GM23338 (cell line): ENCODE measurements around the gene ATP6V1G3. TPM values are rescaled to one million over a fixed set of nuclear protein-coding genes. Genes with fewer than 3 reads are reported as not detected.

ENCODE experiments used
- ATAC-seq: fragments of 200-7000 bp; cut with Tn5 transposase; 3 replicates; pipeline ENCODE4 v1.9.1; 2020
- DNase-seq: peaks from one replicate; pipeline ENCODE4 v3.0.0-alpha.2; 2015; ENCODE audit warnings: low spot score
- H2AFZ ChIP-seq: fragments of 200-600 bp; sonication (generic); 2 replicates; pipeline ENCODE4 v1.8.0; 2016; ENCODE audit warnings: antibody characterized with exemption, mild to moderate bottlenecking, moderate library complexity
- H3F3A ChIP-seq: fragments of 200-600 bp; sonication (generic); replicated peaks from 2 replicates; pipeline ENCODE4 v1.8.0; 2017; ENCODE audit warnings: antibody characterized with exemption, mixed run types, low read depth
- H3K27ac ChIP-seq: fragments of 200-600 bp; sonication (generic); 2 replicates; pipeline ENCODE4 v1.6.1; 2016; ENCODE audit warnings: low read depth
- H3K27me3 ChIP-seq: fragments of 200-600 bp; sonication (generic); 2 replicates; pipeline ENCODE4 v1.8.0; 2016; ENCODE audit warnings: mild to moderate bottlenecking, mixed run types, moderate library complexity; ENCODE audit not compliant: insufficient read depth
- H3K36me3 ChIP-seq: fragments of 200-600 bp; sonication (generic); 2 replicates; pipeline ENCODE4 v1.8.0; 2016; ENCODE audit warnings: mild to moderate bottlenecking; ENCODE audit not compliant: insufficient read depth
- H3K4me1 ChIP-seq: fragments of 200-600 bp; sonication (generic); 2 replicates; pipeline ENCODE4 v1.8.0; 2016; ENCODE audit warnings: mild to moderate bottlenecking, moderate library complexity; ENCODE audit not compliant: insufficient read depth
- H3K4me2 ChIP-seq: fragments of 200-600 bp; sonication (generic); 2 replicates; pipeline ENCODE4 v1.7.1; 2017; ENCODE audit warnings: mixed run types
- H3K4me3 ChIP-seq: fragments of 200-600 bp; sonication (generic); 2 replicates; pipeline ENCODE4 v1.6.1; 2016; ENCODE audit warnings: mixed run types
- H3K79me2 ChIP-seq: fragments of 200-600 bp; sonication (generic); replicated peaks from 2 replicates; pipeline ENCODE4 v1.8.0; 2017; ENCODE audit warnings: mild to moderate bottlenecking; ENCODE audit not compliant: insufficient read depth
- H3K9me2 ChIP-seq: fragments of 200-600 bp; sonication (generic); 2 replicates; pipeline ENCODE4 v1.8.0; 2017; ENCODE audit not compliant: insufficient read depth
- H4K20me1 ChIP-seq: fragments of 200-600 bp; sonication (generic); replicated peaks from 2 replicates; pipeline ENCODE4 v1.8.0; 2017; ENCODE audit warnings: mild to moderate bottlenecking; ENCODE audit not compliant: insufficient read depth
- H3K27ac Mint-ChIP-seq: 2 replicates; pipeline ENCODE4 v1.8.0; 2020; ENCODE audit warnings: inconsistent platforms, mild to moderate bottlenecking, moderate library complexity, mixed read lengths
- H3K27me3 Mint-ChIP-seq: 3 replicates; pipeline ENCODE4 v1.8.0; 2022; ENCODE audit warnings: low read depth, mild to moderate bottlenecking, moderate library complexity, mixed read lengths, inconsistent platforms; ENCODE audit not compliant: insufficient read depth, poor library complexity
- H3K36me3 Mint-ChIP-seq: 3 replicates; pipeline ENCODE4 v1.8.0; 2021; ENCODE audit warnings: low read depth, mild to moderate bottlenecking, inconsistent platforms, moderate library complexity, mixed read lengths
- H3K4me1 Mint-ChIP-seq: 3 replicates; pipeline ENCODE4 v1.8.0; 2020; ENCODE audit warnings: mild to moderate bottlenecking, inconsistent platforms, mixed read lengths
- H3K4me3 Mint-ChIP-seq: 3 replicates; pipeline ENCODE4 v1.8.0; 2021; ENCODE audit warnings: moderate library complexity, mild to moderate bottlenecking, inconsistent platforms, mixed read lengths
- H3K9me3 Mint-ChIP-seq: 3 replicates; pipeline ENCODE4 v1.8.0; 2020; ENCODE audit warnings: moderate library complexity, mild to moderate bottlenecking, inconsistent platforms, mixed read lengths
- CREB1 ChIP-seq: fragments of 250-450 bp; sonication (Bioruptor Pico); IDR thresholded peaks from 2 replicates; pipeline ENCODE4 v1.5.0; 2020; ENCODE audit warnings: low read depth, mild to moderate bottlenecking, moderate library complexity
- EZH2 ChIP-seq: fragments of 200-600 bp; sonication (generic); IDR thresholded peaks from one replicate; pipeline ENCODE4 v1.8.0; 2017; ENCODE audit warnings: antibody characterized with exemption, mild to moderate bottlenecking, low read depth; ENCODE audit not compliant: unreplicated experiment
- EZH2phosphoT487 ChIP-seq: fragments of 200-600 bp; sonication (generic); IDR thresholded peaks from one replicate; pipeline ENCODE4 v1.8.1; 2018; ENCODE audit warnings: antibody characterized with exemption; ENCODE audit not compliant: unreplicated experiment
- JUNB ChIP-seq: IDR thresholded peaks from one replicate; pipeline ENCODE4 v1.6.1; 2016; ENCODE audit warnings: antibody characterized with exemption; ENCODE audit not compliant: unreplicated experiment
- NANOG ChIP-seq: IDR thresholded peaks from 2 replicates; pipeline ENCODE4 v1.6.1; 2016; ENCODE audit warnings: antibody characterized with exemption, borderline replicate concordance
- STAT1 ChIP-seq: IDR thresholded peaks from one replicate; pipeline ENCODE4 v1.6.1; 2016; ENCODE audit warnings: antibody characterized with exemption; ENCODE audit not compliant: unreplicated experiment
- ZNF331 ChIP-seq: fragments of 250-450 bp; sonication (Bioruptor Pico); IDR thresholded peaks from 2 replicates; pipeline ENCODE4 v1.5.0; 2020; ENCODE audit warnings: low read depth, mild to moderate bottlenecking, moderate library complexity
- polyA plus RNA-seq: library from polyadenylated mRNA; unstranded; fragments of >200 nt; fragmentation: Nextera tagmentation; extraction: Ambion mirVana; gene quantifications from 2 replicates; pipeline ENCODE4 v1.2.1, GENCODE V29; 2016
- total RNA-seq: library from RNA; depleted of rRNA; stranded (reverse); fragments of >200 nt; shearing (Covaris generic); gene quantifications from 2 replicates; pipeline ENCODE4 v1.2.3, GENCODE V29; 2014
- TF ChIP-seq, protein P1 (sequence below): fragments of 250-450 bp; sonication (Bioruptor Pico); IDR thresholded peaks from 2 replicates; pipeline ENCODE4 v1.5.0; 2020; ENCODE audit warnings: mild to moderate bottlenecking, moderate library complexity
- TF ChIP-seq, protein P2 (sequence below): IDR thresholded peaks from 2 replicates; pipeline ENCODE4 v1.6.1; 2016; ENCODE audit warnings: antibody characterized with exemption
- TF ChIP-seq, protein P3 (sequence below): IDR thresholded peaks from one replicate; pipeline ENCODE4 v1.6.1; 2018; ENCODE audit warnings: antibody characterized with exemption; ENCODE audit not compliant: unreplicated experiment

ATP6V1G3 gene
- total and polyA plus RNA-seq, 2 experiments from 2014 or later, result not detected

DNA sequence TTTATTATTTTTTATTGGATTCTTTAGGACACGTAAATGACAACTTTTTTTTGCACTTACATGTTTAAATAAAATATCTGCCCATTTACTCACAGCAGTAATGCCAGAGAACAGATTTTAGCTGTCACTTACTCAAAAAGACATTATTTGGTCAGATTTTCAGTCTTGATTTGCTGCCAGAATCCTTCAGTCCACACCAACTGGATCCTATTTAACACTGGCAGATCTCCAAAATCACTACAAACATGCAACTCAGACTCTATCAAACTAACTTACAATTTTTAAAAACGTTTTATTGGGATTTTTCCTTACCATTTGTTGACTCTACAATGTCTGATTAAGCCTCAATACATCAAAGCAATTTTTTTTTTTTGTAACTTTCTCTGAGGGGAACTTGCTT is 11.1 kb downstream of the ATP6V1G3 start (continued):
- TF ChIP-seq, protein P1, sequence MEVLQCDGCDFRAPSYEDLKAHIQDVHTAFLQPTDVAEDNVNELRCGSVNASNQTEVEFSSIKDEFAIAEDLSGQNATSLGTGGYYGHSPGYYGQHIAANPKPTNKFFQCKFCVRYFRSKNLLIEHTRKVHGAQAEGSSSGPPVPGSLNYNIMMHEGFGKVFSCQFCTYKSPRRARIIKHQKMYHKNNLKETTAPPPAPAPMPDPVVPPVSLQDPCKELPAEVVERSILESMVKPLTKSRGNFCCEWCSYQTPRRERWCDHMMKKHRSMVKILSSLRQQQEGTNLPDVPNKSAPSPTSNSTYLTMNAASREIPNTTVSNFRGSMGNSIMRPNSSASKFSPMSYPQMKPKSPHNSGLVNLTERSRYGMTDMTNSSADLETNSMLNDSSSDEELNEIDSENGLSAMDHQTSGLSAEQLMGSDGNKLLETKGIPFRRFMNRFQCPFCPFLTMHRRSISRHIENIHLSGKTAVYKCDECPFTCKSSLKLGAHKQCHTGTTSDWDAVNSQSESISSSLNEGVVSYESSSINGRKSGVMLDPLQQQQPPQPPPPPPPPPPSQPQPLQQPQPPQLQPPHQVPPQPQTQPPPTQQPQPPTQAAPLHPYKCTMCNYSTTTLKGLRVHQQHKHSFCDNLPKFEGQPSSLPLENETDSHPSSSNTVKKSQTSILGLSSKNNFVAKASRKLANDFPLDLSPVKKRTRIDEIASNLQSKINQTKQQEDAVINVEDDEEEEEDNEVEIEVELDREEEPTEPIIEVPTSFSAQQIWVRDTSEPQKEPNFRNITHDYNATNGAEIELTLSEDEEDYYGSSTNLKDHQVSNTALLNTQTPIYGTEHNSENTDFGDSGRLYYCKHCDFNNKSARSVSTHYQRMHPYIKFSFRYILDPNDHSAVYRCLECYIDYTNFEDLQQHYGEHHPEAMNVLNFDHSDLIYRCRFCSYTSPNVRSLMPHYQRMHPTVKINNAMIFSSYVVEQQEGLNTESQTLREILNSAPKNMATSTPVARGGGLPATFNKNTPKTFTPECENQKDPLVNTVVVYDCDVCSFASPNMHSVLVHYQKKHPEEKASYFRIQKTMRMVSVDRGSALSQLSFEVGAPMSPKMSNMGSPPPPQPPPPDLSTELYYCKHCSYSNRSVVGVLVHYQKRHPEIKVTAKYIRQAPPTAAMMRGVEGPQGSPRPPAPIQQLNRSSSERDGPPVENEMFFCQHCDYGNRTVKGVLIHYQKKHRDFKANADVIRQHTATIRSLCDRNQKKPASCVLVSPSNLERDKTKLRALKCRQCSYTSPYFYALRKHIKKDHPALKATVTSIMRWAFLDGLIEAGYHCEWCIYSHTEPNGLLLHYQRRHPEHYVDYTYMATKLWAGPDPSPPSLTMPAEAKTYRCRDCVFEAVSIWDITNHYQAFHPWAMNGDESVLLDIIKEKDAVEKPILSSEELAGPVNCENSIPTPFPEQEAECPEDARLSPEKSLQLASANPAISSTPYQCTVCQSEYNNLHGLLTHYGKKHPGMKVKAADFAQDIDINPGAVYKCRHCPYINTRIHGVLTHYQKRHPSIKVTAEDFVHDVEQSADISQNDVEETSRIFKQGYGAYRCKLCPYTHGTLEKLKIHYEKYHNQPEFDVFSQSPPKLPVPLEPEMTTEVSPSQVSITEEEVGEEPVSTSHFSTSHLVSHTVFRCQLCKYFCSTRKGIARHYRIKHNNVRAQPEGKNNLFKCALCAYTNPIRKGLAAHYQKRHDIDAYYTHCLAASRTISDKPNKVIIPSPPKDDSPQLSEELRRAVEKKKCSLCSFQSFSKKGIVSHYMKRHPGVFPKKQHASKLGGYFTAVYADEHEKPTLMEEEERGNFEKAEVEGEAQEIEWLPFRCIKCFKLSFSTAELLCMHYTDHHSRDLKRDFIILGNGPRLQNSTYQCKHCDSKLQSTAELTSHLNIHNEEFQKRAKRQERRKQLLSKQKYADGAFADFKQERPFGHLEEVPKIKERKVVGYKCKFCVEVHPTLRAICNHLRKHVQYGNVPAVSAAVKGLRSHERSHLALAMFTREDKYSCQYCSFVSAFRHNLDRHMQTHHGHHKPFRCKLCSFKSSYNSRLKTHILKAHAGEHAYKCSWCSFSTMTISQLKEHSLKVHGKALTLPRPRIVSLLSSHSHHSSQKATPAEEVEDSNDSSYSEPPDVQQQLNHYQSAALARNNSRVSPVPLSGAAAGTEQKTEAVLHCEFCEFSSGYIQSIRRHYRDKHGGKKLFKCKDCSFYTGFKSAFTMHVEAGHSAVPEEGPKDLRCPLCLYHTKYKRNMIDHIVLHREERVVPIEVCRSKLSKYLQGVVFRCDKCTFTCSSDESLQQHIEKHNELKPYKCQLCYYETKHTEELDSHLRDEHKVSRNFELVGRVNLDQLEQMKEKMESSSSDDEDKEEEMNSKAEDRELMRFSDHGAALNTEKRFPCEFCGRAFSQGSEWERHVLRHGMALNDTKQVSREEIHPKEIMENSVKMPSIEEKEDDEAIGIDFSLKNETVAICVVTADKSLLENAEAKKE (CRISPR knock-in tag), result no peak

DNA sequence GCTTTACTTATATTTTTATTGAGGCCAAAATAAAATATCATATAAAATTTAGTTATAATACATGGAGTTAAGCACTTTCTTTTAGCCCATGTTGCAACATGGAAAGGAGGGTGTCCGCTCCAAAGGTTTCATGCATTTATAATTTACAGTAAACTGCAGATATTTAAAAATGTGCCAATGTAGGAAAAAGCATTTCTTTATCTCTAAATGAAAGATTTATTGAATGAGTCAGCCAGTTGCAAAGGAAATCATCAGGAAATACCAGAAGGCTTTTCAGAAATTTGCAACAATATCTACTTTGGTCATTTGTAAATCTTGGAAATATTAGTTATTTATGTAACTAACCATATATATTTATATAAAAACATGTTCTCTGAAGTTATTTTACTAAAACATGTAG is 12.1 kb downstream of the ATP6V1G3 start:
- Mint-ChIP-seq H3K4me1 (peaks cover 6% of the 10 kb centered on the region; the same call in 2 of the 3 replicates), H3K27ac (no peak overlapping the region), H3K9me3 (no peaks in the 10 kb centered on the region), H3K27me3 (peaks cover 1% of the 10 kb centered on the region), H3K4me3 (no peak overlapping the region), H3K36me3 (no peaks in the 10 kb centered on the region)
- Histone ChIP-seq H3K36me3 (no peaks in the 10 kb centered on the region), H3K27me3 (no peaks in the 10 kb centered on the region), H3K4me1 (no peaks in the 10 kb centered on the region), H2AFZ (no peak overlapping the region), H3F3A (no peaks in the 10 kb centered on the region), H3K79me2 (no peaks in the 10 kb centered on the region), H3K9me2 (0 out of 2 replicates have a peak, but pooled peaks cover 3% of the 10 kb centered on the region), H4K20me1 (no peaks in the 10 kb centered on the region), H3K4me2 (no peak overlapping the region), H3K27ac (no peak overlapping the region), H3K4me3 (no peak overlapping the region)
- no peak for ATAC-seq
- no peak for DNase-seq
- TF ChIP-seq EZH2phosphoT487 (no peak), NANOG (no peak), EZH2 (no peak), JUNB (no peak), CREB1 (no peak), STAT1 (no peak), ZNF331 (CRISPR knock-in tag) (no peak)
- TF ChIP-seq, protein P2, sequence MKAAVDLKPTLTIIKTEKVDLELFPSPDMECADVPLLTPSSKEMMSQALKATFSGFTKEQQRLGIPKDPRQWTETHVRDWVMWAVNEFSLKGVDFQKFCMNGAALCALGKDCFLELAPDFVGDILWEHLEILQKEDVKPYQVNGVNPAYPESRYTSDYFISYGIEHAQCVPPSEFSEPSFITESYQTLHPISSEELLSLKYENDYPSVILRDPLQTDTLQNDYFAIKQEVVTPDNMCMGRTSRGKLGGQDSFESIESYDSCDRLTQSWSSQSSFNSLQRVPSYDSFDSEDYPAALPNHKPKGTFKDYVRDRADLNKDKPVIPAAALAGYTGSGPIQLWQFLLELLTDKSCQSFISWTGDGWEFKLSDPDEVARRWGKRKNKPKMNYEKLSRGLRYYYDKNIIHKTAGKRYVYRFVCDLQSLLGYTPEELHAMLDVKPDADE, result no peak
- TF ChIP-seq, protein P3, sequence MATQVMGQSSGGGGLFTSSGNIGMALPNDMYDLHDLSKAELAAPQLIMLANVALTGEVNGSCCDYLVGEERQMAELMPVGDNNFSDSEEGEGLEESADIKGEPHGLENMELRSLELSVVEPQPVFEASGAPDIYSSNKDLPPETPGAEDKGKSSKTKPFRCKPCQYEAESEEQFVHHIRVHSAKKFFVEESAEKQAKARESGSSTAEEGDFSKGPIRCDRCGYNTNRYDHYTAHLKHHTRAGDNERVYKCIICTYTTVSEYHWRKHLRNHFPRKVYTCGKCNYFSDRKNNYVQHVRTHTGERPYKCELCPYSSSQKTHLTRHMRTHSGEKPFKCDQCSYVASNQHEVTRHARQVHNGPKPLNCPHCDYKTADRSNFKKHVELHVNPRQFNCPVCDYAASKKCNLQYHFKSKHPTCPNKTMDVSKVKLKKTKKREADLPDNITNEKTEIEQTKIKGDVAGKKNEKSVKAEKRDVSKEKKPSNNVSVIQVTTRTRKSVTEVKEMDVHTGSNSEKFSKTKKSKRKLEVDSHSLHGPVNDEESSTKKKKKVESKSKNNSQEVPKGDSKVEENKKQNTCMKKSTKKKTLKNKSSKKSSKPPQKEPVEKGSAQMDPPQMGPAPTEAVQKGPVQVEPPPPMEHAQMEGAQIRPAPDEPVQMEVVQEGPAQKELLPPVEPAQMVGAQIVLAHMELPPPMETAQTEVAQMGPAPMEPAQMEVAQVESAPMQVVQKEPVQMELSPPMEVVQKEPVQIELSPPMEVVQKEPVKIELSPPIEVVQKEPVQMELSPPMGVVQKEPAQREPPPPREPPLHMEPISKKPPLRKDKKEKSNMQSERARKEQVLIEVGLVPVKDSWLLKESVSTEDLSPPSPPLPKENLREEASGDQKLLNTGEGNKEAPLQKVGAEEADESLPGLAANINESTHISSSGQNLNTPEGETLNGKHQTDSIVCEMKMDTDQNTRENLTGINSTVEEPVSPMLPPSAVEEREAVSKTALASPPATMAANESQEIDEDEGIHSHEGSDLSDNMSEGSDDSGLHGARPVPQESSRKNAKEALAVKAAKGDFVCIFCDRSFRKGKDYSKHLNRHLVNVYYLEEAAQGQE, result no peak
